ENCODE data around the gene RABGAP1L.

GRCh38 chr1:174149216-174149615 lies 10.1 kb upstream of the RABGAP1L start:
- TF ChIP-seq SPI1 (IDR thresholded peaks at IDR 0.05; ENCODE audit: low read depth, low read length) (no peak), POLR2AphosphoS5 (IDR thresholded peaks at IDR 0.05; ENCODE audit: low read depth, low read length) (no peak)
